ENCODE results near the gene ZER1.

- TF ChIP-seq RARB (CRISPR knock-in tag; IDR thresholded peaks at IDR 0.05): no peak
- TF ChIP-seq PATZ1 (CRISPR knock-in tag; IDR thresholded peaks at IDR 0.05; ENCODE audit: borderline replicate concordance): no peak
- no peak for TF ChIP-seq ARNTL (CRISPR knock-in tag; IDR thresholded peaks at IDR 0.05; ENCODE audit: borderline replicate concordance, low read depth)
- no peak for TF ChIP-seq ZFP30 (CRISPR knock-in tag; IDR thresholded peaks at IDR 0.05)
- TF ChIP-seq, protein P1, sequence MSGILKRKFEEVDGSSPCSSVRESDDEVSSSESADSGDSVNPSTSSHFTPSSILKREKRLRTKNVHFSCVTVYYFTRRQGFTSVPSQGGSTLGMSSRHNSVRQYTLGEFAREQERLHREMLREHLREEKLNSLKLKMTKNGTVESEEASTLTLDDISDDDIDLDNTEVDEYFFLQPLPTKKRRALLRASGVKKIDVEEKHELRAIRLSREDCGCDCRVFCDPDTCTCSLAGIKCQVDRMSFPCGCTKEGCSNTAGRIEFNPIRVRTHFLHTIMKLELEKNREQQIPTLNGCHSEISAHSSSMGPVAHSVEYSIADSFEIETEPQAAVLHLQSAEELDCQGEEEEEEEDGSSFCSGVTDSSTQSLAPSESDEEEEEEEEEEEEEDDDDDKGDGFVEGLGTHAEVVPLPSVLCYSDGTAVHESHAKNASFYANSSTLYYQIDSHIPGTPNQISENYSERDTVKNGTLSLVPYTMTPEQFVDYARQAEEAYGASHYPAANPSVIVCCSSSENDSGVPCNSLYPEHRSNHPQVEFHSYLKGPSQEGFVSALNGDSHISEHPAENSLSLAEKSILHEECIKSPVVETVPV (CRISPR knock-in tag; IDR thresholded peaks at IDR 0.05): no peak
- no peak for TF ChIP-seq TOX (CRISPR knock-in tag; IDR thresholded peaks at IDR 0.05; ENCODE audit: borderline replicate concordance)
- no peak for TF ChIP-seq ZC3H10 (CRISPR knock-in tag; IDR thresholded peaks at IDR 0.05)
- no peak for TF ChIP-seq ESRRG (CRISPR knock-in tag; IDR thresholded peaks at IDR 0.05)
- TF ChIP-seq ZFP3 (CRISPR knock-in tag; IDR thresholded peaks at IDR 0.05): no peak
- TF ChIP-seq TCF4 (CRISPR knock-in tag; IDR thresholded peaks at IDR 0.05; ENCODE audit: borderline replicate concordance): no peak
- TF ChIP-seq CSDC2 (CRISPR knock-in tag; IDR thresholded peaks at IDR 0.05): no peak
- TF ChIP-seq, protein P2, sequence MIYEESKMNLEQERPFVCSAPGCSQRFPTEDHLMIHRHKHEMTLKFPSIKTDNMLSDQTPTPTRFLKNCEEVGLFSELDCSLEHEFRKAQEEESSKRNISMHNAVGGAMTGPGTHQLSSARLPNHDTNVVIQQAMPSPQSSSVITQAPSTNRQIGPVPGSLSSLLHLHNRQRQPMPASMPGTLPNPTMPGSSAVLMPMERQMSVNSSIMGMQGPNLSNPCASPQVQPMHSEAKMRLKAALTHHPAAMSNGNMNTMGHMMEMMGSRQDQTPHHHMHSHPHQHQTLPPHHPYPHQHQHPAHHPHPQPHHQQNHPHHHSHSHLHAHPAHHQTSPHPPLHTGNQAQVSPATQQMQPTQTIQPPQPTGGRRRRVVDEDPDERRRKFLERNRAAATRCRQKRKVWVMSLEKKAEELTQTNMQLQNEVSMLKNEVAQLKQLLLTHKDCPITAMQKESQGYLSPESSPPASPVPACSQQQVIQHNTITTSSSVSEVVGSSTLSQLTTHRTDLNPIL (CRISPR knock-in tag; IDR thresholded peaks at IDR 0.05; ENCODE audit: low read depth): no peak
- no peak for TF ChIP-seq ISL1 (CRISPR knock-in tag; IDR thresholded peaks at IDR 0.05)
- TF ChIP-seq ZNF70 (CRISPR knock-in tag; IDR thresholded peaks at IDR 0.05): no peak
These were observed 14.1 kb downstream of the ZER1 start for GRCh38 chr9:128757602-128758001.
